Measurements from ENCODE around the gene EN1. TPM values are rescaled to one million over a fixed set of nuclear protein-coding genes. Genes with fewer than 3 reads are reported as not detected.

Gene EN1
- total RNA-seq, 1 donor from 2014 or later: 17.9 TPM

DNA sequence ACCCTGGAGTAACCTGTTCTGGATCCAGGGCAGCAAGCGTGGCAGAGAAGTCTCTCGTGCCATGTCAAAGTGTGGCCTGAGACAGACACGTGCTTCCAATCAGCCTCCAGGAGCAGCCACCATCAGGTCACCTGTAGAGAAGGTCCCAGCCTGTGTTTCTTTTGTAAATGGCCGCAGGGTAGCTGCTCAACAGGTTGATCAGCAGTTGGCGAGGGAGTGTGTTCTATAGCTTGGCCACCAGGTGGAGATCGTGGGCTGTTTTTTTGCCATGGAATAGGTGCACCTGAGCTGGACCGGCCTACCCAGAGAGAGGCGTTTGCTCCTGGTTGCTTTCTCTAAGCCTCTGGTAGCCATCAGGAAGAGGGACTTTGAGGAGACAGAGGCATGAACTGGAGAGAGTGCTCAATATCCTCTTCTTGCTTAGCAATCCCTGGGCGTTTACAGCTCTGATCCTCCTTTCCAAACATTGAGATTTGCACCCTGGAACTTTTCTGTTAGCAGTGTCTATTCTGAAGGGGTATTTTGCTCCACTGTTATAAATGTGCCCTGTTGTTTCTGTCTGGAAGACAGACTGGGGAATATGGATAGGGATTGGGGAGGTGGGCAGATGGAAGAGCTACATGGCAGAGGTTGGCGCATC is 34.2 kb upstream of the EN1 start:
- Mint-ChIP-seq H3K27ac (no peak overlapping the region), H3K4me1 (peaks cover 2% of the 10 kb centered on the region)
- peak; percentile 48 to 81 for DNase-seq (ENCODE audit: low spot score in 2 of 2, unreplicated experiment in 2 of 2)

DNA sequence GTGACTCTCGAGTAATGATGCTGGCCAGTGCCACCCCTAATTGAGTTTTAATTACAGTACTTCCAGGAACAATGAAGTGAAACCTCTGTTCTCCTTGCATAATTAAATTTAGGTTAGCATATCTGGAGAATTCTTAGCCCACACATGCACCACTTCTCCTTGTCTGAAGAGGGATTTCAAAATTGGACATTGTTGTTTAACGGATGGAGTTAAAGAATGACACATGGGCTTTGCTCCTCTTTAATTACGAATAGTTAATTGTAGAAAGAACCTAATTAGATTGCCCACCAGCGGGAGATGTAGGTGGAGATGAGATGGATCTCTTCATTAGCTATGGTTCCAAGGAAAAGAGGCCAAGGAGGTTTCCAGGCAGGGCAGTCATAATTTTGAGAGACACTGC is 33.1 kb upstream of the EN1 start:
- TF ChIP-seq, protein P1, sequence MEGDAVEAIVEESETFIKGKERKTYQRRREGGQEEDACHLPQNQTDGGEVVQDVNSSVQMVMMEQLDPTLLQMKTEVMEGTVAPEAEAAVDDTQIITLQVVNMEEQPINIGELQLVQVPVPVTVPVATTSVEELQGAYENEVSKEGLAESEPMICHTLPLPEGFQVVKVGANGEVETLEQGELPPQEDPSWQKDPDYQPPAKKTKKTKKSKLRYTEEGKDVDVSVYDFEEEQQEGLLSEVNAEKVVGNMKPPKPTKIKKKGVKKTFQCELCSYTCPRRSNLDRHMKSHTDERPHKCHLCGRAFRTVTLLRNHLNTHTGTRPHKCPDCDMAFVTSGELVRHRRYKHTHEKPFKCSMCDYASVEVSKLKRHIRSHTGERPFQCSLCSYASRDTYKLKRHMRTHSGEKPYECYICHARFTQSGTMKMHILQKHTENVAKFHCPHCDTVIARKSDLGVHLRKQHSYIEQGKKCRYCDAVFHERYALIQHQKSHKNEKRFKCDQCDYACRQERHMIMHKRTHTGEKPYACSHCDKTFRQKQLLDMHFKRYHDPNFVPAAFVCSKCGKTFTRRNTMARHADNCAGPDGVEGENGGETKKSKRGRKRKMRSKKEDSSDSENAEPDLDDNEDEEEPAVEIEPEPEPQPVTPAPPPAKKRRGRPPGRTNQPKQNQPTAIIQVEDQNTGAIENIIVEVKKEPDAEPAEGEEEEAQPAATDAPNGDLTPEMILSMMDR (IDR thresholded peaks at IDR 0.05; ENCODE audit: unreplicated experiment): no peak
- no peaks in the 10 kb centered on the region for H3K36me3 Mint-ChIP-seq
- H3K27ac Mint-ChIP-seq: no peak overlapping the region
- peaks cover 89% of the 10 kb centered on the region for H3K27me3 Mint-ChIP-seq (ENCODE audit: low read depth)
- peaks cover 2% of the 10 kb centered on the region for H3K4me1 Mint-ChIP-seq
- no peak overlapping the region for H3K4me3 Mint-ChIP-seq
- no peaks in the 10 kb centered on the region for H3K9me3 Mint-ChIP-seq
- DNase-seq (ENCODE audit: low spot score in 2 of 2, unreplicated experiment in 2 of 2): no peak

More for the DNA sequence above, 34.2 kb upstream of the EN1 start:
- TF ChIP-seq, protein P1 (IDR thresholded peaks at IDR 0.05; ENCODE audit: unreplicated experiment): peak; percentile 96
- Mint-ChIP-seq H3K27me3 (ENCODE audit: low read depth) (peaks cover 82% of the 10 kb centered on the region), H3K36me3 (no peaks in the 10 kb centered on the region), H3K9me3 (no peaks in the 10 kb centered on the region), H3K4me3 (no peak overlapping the region)

DNA sequence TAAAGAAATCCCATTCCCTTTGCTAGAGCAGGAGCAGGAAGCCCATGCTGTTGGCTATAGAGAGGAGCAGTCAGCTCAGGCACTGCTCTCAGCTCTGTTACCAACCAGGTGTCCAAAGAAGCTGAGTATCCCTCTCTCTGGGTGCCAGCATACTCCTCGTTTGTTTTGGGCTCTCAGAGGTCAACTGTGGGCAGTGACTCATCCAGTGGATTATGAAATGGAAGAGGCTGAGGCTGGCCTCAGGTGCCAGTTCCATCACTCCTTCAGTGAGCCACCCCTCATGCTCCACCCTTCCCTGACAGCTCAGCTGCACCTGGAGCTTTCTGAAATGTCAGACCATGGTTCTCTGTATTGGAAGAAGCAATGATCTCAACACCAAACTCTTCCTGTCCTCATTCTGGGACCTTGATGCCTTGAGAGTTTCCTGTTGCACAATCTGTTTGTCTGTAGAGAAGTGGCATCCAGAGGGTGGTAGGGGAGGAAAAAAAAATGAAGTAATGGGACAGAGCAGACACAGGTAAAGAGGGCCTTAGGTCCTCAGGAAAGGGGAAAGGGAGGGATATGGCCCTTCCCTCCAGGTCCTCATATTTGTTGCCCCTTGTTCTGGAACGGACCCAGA is 31.2 kb upstream of the EN1 start:
- no peak overlapping the region for H3K27ac Mint-ChIP-seq
- TF ChIP-seq, protein P1 (IDR thresholded peaks at IDR 0.05; ENCODE audit: unreplicated experiment): no peak

DNA sequence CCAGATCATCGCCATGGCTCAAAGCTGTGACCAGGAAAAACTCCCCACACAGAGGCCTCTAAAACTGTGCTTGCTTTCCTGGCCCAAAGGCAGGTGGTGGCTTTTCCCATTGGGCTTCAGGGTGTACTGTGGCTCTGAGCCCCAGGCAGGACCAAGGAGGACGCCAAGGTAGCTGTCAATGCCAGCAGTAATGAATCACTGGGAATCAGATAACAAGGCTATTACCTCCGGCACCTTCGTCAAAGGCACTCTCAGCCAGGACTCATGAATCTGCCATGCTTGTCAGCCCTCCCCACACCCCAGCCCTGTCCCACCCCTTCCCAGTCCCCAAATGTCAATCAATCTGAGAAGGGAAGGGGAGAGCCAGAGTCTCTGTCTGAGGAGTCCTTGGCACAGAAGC is 27.9 kb upstream of the EN1 start:
- H3K9me3 Mint-ChIP-seq: no peaks in the 10 kb centered on the region
- H3K27ac Mint-ChIP-seq: no peak overlapping the region
- H3K4me1 Mint-ChIP-seq: no peaks in the 10 kb centered on the region
- peaks cover 86% of the 10 kb centered on the region for H3K27me3 Mint-ChIP-seq (ENCODE audit: low read depth)
- TF ChIP-seq, protein P1 (IDR thresholded peaks at IDR 0.05; ENCODE audit: unreplicated experiment): no peak
- H3K4me3 Mint-ChIP-seq: no peak overlapping the region
- DNase-seq (ENCODE audit: low spot score in 2 of 2, unreplicated experiment in 2 of 2): no peak
- H3K36me3 Mint-ChIP-seq: no peaks in the 10 kb centered on the region

More for the DNA sequence above, 31.2 kb upstream of the EN1 start:
- H3K9me3 Mint-ChIP-seq: no peaks in the 10 kb centered on the region
- H3K4me3 Mint-ChIP-seq: no peak overlapping the region
- H3K4me1 Mint-ChIP-seq: peaks cover 2% of the 10 kb centered on the region
- H3K27me3 Mint-ChIP-seq (ENCODE audit: low read depth): peaks cover 91% of the 10 kb centered on the region
- no peaks in the 10 kb centered on the region for H3K36me3 Mint-ChIP-seq
- DNase-seq (ENCODE audit: low spot score in 2 of 2, unreplicated experiment in 2 of 2): no peak

DNA sequence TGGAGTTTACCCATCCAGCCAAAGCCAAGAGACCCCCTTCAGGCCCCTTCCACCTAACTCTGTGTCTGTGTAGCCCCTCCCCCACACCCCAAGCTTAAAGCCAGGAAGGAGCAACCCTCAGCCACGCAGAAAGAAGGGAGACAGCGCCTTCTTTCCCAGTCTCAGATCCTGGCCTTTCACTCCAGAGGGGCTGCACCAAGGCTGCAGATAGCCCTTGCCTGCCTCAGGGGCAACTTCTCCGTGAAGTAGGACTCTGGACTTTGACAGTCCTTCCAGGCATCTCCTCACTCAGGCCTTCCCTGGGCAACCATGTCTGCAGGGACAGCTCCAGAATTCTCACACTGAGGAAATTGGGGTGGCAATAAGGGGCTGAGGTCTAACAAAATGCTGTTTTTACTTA is 26.9 kb upstream of the EN1 start:
- no peaks in the 10 kb centered on the region for H3K9me3 Mint-ChIP-seq
- no peak overlapping the region for H3K4me3 Mint-ChIP-seq
- no peaks in the 10 kb centered on the region for H3K4me1 Mint-ChIP-seq
- H3K27ac Mint-ChIP-seq: no peak overlapping the region
- DNase-seq (ENCODE audit: low spot score in 2 of 2, unreplicated experiment in 2 of 2): no peak
- TF ChIP-seq, protein P1 (IDR thresholded peaks at IDR 0.05; ENCODE audit: unreplicated experiment): no peak
- peaks cover 86% of the 10 kb centered on the region for H3K27me3 Mint-ChIP-seq (ENCODE audit: low read depth)
- no peaks in the 10 kb centered on the region for H3K36me3 Mint-ChIP-seq

All from mesothelial cell of epicardium (in vitro differentiated cells).